ENCODE measurements around the gene PARP6. TPM values are rescaled to one million over a fixed set of nuclear protein-coding genes. Genes with fewer than 3 reads are reported as not detected.
A peak's percentile ranks its signal among the peaks of the same experiment; 100 is the strongest.

PARP6 gene
- total and polyA plus RNA-seq, 2 of the 8 experiments (the other 6 are each of a cell fraction or from before 2014, with no cell fraction given), result 39.8 to 45.3 TPM

DNA sequence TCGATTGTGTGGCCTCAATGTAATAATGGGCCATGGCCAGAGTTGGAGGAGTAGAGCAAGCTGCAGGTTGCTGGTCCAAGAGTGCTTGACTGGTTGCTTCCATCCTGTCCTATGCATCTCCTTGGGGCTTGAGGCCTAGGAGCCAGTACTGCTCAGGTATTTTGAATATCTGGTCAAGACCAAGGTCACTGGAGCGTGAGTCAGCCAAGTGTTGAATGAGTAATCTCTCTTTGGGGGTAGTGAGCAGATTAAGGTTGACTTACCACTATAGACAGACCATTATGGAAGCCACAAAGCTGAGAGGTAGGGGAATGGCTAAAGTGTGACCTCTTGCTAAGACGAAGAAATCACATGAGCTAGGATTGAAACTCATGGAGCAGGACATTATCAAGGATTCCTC is 9.4 kb upstream of the PARP6 start:
- POLR2A ChIA-PET (ENCODE audit: partially characterized antibody), result interaction anchor here (1.3 kb wide), 1 partner anchor 51 kb away, joined by 4 read pairs; no protein-coding TSS in a partner anchor
- Histone ChIP-seq H3K18ac (ENCODE audit: extremely low read depth, low read length) (no peak overlapping the region), H4K20me1 (replicated peaks in 1 of 2; ENCODE audit: control insufficient read depth in 1 of 2, insufficient read depth in 2 of 2, low read length in 2 of 2) (no peaks in the 10 kb centered on the region), H3K4ac (replicated peaks; ENCODE audit: insufficient read length, low read depth, low read length) (no peak overlapping the region), H3K9ac (replicated peaks in 1 of 4; ENCODE audit: extremely low read depth in 1 of 4, low read depth in 3 of 4, low read length in 3 of 4) (no peak overlapping the region), H3K79me1 (ENCODE audit: low read depth, low read length) (no peaks in the 10 kb centered on the region), H4K8ac (ENCODE audit: extremely low read depth, insufficient read depth, low read length) (no peak overlapping the region), H2BK15ac (ENCODE audit: low read length) (no peak overlapping the region), H3K4me1 (replicated peaks in 1 of 4; ENCODE audit: control insufficient read depth in 3 of 4, insufficient read depth in 4 of 4, low read length in 3 of 4) (no peaks in the 10 kb centered on the region), H4K5ac (ENCODE audit: insufficient read length, low read depth, low read length) (no peak overlapping the region), H3K36me3 (ENCODE audit: control insufficient read depth in 2 of 4, insufficient read depth in 4 of 4, low read length in 3 of 4) (no peaks in the 10 kb centered on the region), H2AK5ac (ENCODE audit: low read depth, low read length) (no peak overlapping the region), H2BK12ac (ENCODE audit: low read depth, low read length) (0 out of 2 replicates have a peak overlapping the region, but pooled peaks have one; percentile 12), H3K79me2 (ENCODE audit: control insufficient read depth in 1 of 2, insufficient read depth in 2 of 2, low read length in 2 of 2) (no peaks in the 10 kb centered on the region), H3K23ac (ENCODE audit: insufficient read length) (no peak overlapping the region), H4K91ac (replicated peaks; ENCODE audit: insufficient read length, low read length) (no peak overlapping the region), H2AFZ (ENCODE audit: low read length) (no peak overlapping the region), H3K27me3 (replicated peaks in 1 of 4; ENCODE audit: control insufficient read depth in 3 of 4, extremely low read depth in 1 of 4, insufficient read depth in 3 of 4, low read length in 3 of 4) (peaks cover 0 to 3% (median 0%) of the 10 kb centered on the region in 4 experiments; a peak in 2 of 7 replicates), H3K27ac (ENCODE audit: low read depth, low read length) (no peak overlapping the region), H3K4me3 (ENCODE audit: extremely low read depth in 1 of 4, insufficient read depth in 2 of 4, low read depth in 3 of 4, low read length in 4 of 4) (no peak overlapping the region), H3K9me3 (ENCODE audit: insufficient read depth in 2 of 2, low read depth in 1 of 2, low read length in 1 of 2) (no peaks in the 10 kb centered on the region), H2BK20ac (ENCODE audit: low read length) (no peak overlapping the region), H2BK5ac (ENCODE audit: low read depth, low read length) (no peak overlapping the region), H3K23me2 (ENCODE audit: low read depth, low read length) (no peaks in the 10 kb centered on the region), H3K56ac (replicated peaks; ENCODE audit: insufficient read length, low read depth, low read length) (no peak overlapping the region), H3K14ac (ENCODE audit: insufficient read length) (no peak overlapping the region), H2BK120ac (replicated peaks; ENCODE audit: low read depth, low read length) (no peak overlapping the region), H3K4me2 (ENCODE audit: insufficient read depth in 1 of 2, low read depth in 2 of 2, low read length in 2 of 2) (no peak overlapping the region)
- FAIRE-seq (no peak), DNase-seq (ENCODE audit: low read depth in 1 of 2, low spot score in 2 of 2) (no peak)
- CTCF ChIA-PET (ENCODE audit: partially characterized antibody), result interaction anchor here (2.1 kb wide), 1 partner anchor 8 kb away, joined by 6 read pairs; no protein-coding TSS in a partner anchor
- WGBS, 2 experiments (ENCODE audit: extremely low coverage in 1 of 2, insufficient coverage in 1 of 2, insufficient read length in 1 of 2, insufficient replicate concordance in 2 of 2, low coverage in 1 of 2, low lambda C conversion rate in 2 of 2, missing lambda C conversion rate in 1 of 2), result 83% methylated on average over 3 of the region's 3 CpGs; no CpG with 5 or more reads in 1 of the 2 experiments
- TF ChIP-seq NANOG (IDR thresholded peaks at IDR 0.05; ENCODE audit: insufficient read depth, low read depth, low read length, poor library complexity, severe bottlenecking), result no peak

Data from H1 (cell line).